ENCODE results near the gene FAM180A. TPM values are rescaled to one million over a fixed set of nuclear protein-coding genes. Genes with fewer than 3 reads are reported as not detected.

Gene FAM180A
- polyA plus RNA-seq, 1 of the 3 experiments (the other 2 are of a cell fraction) = 0.08 TPM

GRCh38 chr7:135708041-135708440, 40.6 kb downstream of the FAM180A start:
- Histone ChIP-seq H4K20me1 (ENCODE audit: insufficient read depth) (no peaks in the 10 kb centered on the region), H3K4me2 (no peak overlapping the region), H3K9ac (no peak overlapping the region), H3K9me2 (no peaks in the 10 kb centered on the region), H2AFZ (ENCODE audit: low read depth) (no peak overlapping the region), H3F3A (replicated peaks; ENCODE audit: insufficient read depth) (peaks cover 10% of the 10 kb centered on the region), H3K36me3 (replicated peaks in 1 of 2; ENCODE audit: control insufficient read depth in 1 of 2, insufficient read depth in 2 of 2, low read length in 1 of 2) (no peaks in the 10 kb centered on the region), H3K9me3 (no peaks in the 10 kb centered on the region), H3K27ac (ENCODE audit: low read depth in 2 of 2, low read length in 1 of 2) (no peak overlapping the region), H3K79me2 (ENCODE audit: insufficient read depth) (no peaks in the 10 kb centered on the region), H3K27me3 (ENCODE audit: insufficient read depth) (no peaks in the 10 kb centered on the region), H3K4me3 (ENCODE audit: low read depth in 2 of 2, low read length in 1 of 2) (no peak overlapping the region), H3K4me1 (ENCODE audit: control insufficient read depth in 1 of 2, insufficient read depth in 2 of 2, low read depth in 1 of 2, low read length in 1 of 2) (peaks cover 8 to 29% of the 10 kb centered on the region in 2 experiments; a peak in 3 of 4 replicates)
- POLR2A ChIA-PET = no interaction called here
- DNase-seq = peak; percentile 48
- 0 out of 2 replicates have a peak, but pooled peaks have one; percentile 11 for TF ChIP-seq RAD21 (IDR thresholded peaks at IDR 0.05; ENCODE audit: low read length)
- 0 out of 2 replicates have a peak, but pooled peaks have one; percentile 15 for TF ChIP-seq CTCF (IDR thresholded peaks at IDR 0.05)
- TF ChIP-seq CHD2 (IDR thresholded peaks at IDR 0.05; ENCODE audit: low read length, partially characterized antibody) = no peak
- CTCF ChIA-PET = interaction anchor here (0.8 to 4.0 kb wide), 3 partner anchors 36 to 63 kb away, joined by 3 to 46 read pairs (median 3); no protein-coding TSS in a partner anchor
- 96% methylated on average over 11 of the region's 14 CpGs for WGBS (ENCODE audit: low lambda C conversion rate)

GRCh38 chr7:135707570-135707966, 41.0 kb downstream of the FAM180A start:
- ChIA-PET POLR2A (interaction anchor here (0.9 kb wide), 1 partner anchor 25 kb away, joined by 4 read pairs; no protein-coding TSS in a partner anchor), CTCF (interaction anchor here (0.8 to 4.0 kb wide), 3 partner anchors 35 to 62 kb away, joined by 3 to 46 read pairs (median 3); no protein-coding TSS in a partner anchor)
- Histone ChIP-seq H3K79me2 (ENCODE audit: insufficient read depth) (no peaks in the 10 kb centered on the region), H4K20me1 (ENCODE audit: insufficient read depth) (no peaks in the 10 kb centered on the region), H3K9ac (no peak overlapping the region), H3K4me3 (ENCODE audit: low read depth in 2 of 2, low read length in 1 of 2) (no peak overlapping the region), H3K4me1 (ENCODE audit: control insufficient read depth in 1 of 2, insufficient read depth in 2 of 2, low read depth in 1 of 2, low read length in 1 of 2) (peaks cover 5 to 24% of the 10 kb centered on the region in 2 experiments; a peak in 2 of 4 replicates), H3F3A (replicated peaks; ENCODE audit: insufficient read depth) (peaks cover 10% of the 10 kb centered on the region), H3K4me2 (no peak overlapping the region), H3K27me3 (ENCODE audit: insufficient read depth) (no peaks in the 10 kb centered on the region), H3K9me2 (no peaks in the 10 kb centered on the region), H3K36me3 (replicated peaks in 1 of 2; ENCODE audit: control insufficient read depth in 1 of 2, insufficient read depth in 2 of 2, low read length in 1 of 2) (no peaks in the 10 kb centered on the region), H2AFZ (ENCODE audit: low read depth) (no peak overlapping the region), H3K9me3 (no peaks in the 10 kb centered on the region), H3K27ac (ENCODE audit: low read depth in 2 of 2, low read length in 1 of 2) (no peak overlapping the region)
- TF ChIP-seq TCF12 (IDR thresholded peaks at IDR 0.05) (no peak), PBX3 (IDR thresholded peaks at IDR 0.05) (no peak), EP300 (IDR thresholded peaks at IDR 0.05; ENCODE audit: borderline replicate concordance in 1 of 2, low read depth in 1 of 2, low read length in 1 of 2) (no peak), MEF2A (IDR thresholded peaks at IDR 0.05; ENCODE audit: borderline replicate concordance, low read depth) (no peak), RCOR1 (IDR thresholded peaks at IDR 0.05; ENCODE audit: low read length) (no peak), REST (IDR thresholded peaks at IDR 0.05; ENCODE audit: low read depth, low read length) (no peak), YY1 (IDR thresholded peaks at IDR 0.05; ENCODE audit: low read depth) (no peak)
- 99% methylated on average over 5 of the region's 5 CpGs for WGBS (ENCODE audit: low lambda C conversion rate)
- DNase-seq = no peak
